HepG2 (cell line): ENCODE results near the gene SCAI. TPM values are rescaled to one million over a fixed set of nuclear protein-coding genes. Genes with fewer than 3 reads are reported as not detected.

Experiments used
- AGO2 ChIP-seq: fragments of 200-400 bp; formaldehyde crosslinking; optimal IDR thresholded peaks from 2 replicates; pipeline ENCODE3; 2017; ENCODE audit warnings: mild to moderate bottlenecking, low read depth, low read length, moderate library complexity
- ARNT2 ChIP-seq: sonication (generic); formaldehyde crosslinking; IDR thresholded peaks from 2 replicates; pipeline ENCODE4 v1.8.0; 2022; ENCODE audit warnings: mild to moderate bottlenecking, low read depth, missing genetic modification reagents, moderate library complexity
- HES4 ChIP-seq: sonication (generic); formaldehyde crosslinking; IDR thresholded peaks from 2 replicates; pipeline ENCODE4 v1.9.0; 2021; ENCODE audit warnings: mild to moderate bottlenecking, missing genetic modification reagents, borderline replicate concordance
- HNF1A ChIP-seq, 2 experiments: sonication (generic) in 1 of 2; formaldehyde crosslinking in 1 of 2; IDR thresholded peaks; 2 replicates each; pipeline versions ENCODE4 v1.4.0 to v1.6.1; 2016 to 2020; ENCODE audit warnings: borderline replicate concordance in 1 of 2, low read depth in 1 of 2, mild to moderate bottlenecking in 1 of 2, missing genetic modification reagents in 1 of 2
- LCORL ChIP-seq, 2 experiments: fragments of 450-650 bp in 1 of 2; sonication (generic) in 1 of 2; formaldehyde crosslinking in 1 of 2; IDR thresholded peaks; 2 replicates each; pipeline versions ENCODE4 v1.5.0 to v1.6.1; 2017 to 2020; ENCODE audit warnings: antibody characterized with exemption in 1 of 2, missing genetic modification reagents in 1 of 2
- MLXIP ChIP-seq: sonication (generic); formaldehyde crosslinking; IDR thresholded peaks from 2 replicates; pipeline ENCODE4 v1.9.0; 2021; ENCODE audit warnings: missing genetic modification reagents, borderline replicate concordance
- MZF1 ChIP-seq: sonication (generic); formaldehyde crosslinking; IDR thresholded peaks from 2 replicates; pipeline ENCODE4 v1.8.1; 2023; ENCODE audit warnings: mild to moderate bottlenecking, missing genetic modification reagents, borderline replicate concordance
- PRDM15 ChIP-seq: sonication (generic); formaldehyde crosslinking; IDR thresholded peaks from 2 replicates; pipeline ENCODE4 v1.4.0; 2020; ENCODE audit warnings: missing genetic modification reagents
- RFXANK ChIP-seq: IDR thresholded peaks from 2 replicates; pipeline ENCODE4 v1.6.1; 2016
- SRY ChIP-seq: sonication (generic); formaldehyde crosslinking; IDR thresholded peaks from 2 replicates; pipeline ENCODE4 v1.8.0; 2022; ENCODE audit warnings: mild to moderate bottlenecking, missing genetic modification reagents
- ZBTB7A ChIP-seq: sonication (generic); formaldehyde crosslinking; IDR thresholded peaks from 2 replicates; pipeline ENCODE4 v1.8.0; 2022; ENCODE audit warnings: mild to moderate bottlenecking, missing genetic modification reagents
- ZFP91 ChIP-seq: sonication (generic); formaldehyde crosslinking; IDR thresholded peaks from 2 replicates; pipeline ENCODE4 v1.9.0; 2022; ENCODE audit warnings: missing genetic modification reagents, mild to moderate bottlenecking, borderline replicate concordance
- ZNF331 ChIP-seq: sonication (generic); formaldehyde crosslinking; IDR thresholded peaks from 2 replicates; pipeline ENCODE4 v1.4.0; 2020; ENCODE audit warnings: missing genetic modification reagents
- ZNF496 ChIP-seq: sonication (generic); formaldehyde crosslinking; IDR thresholded peaks from 2 replicates; pipeline ENCODE4 v1.8.1; 2023; ENCODE audit warnings: mild to moderate bottlenecking, moderate library complexity, missing genetic modification reagents; ENCODE audit not compliant: insufficient replicate concordance
- polyA plus RNA-seq, 8 experiments: library from polyadenylated mRNA; depleted of rRNA in 3 of 8; stranded (reverse) in 7 of 8; unstranded in 1 of 8; fragments of >200 nt; fragmentation: Illumina TruSeq in 4 of 8; extraction: Trizol in 4 of 8; gene quantifications; 2 replicates each; pipeline versions ENCODE4 v1.2.1 to v1.2.3, GENCODE V29; 2011 to 2016; ENCODE audit warnings: low read depth in 4 of 8, missing spikeins in 1 of 8, mixed read lengths in 1 of 8; ENCODE audit not compliant: insufficient read depth in 1 of 8
- total RNA-seq, 5 experiments: library from RNA; depleted of rRNA; stranded (reverse); fragments of >200 nt; fragmentation: Illumina TruSeq; extraction: Trizol; gene quantifications; 2 replicates each; pipeline ENCODE4 v1.2.3, GENCODE V29; 2016; ENCODE audit warnings: low read depth in 1 of 5

SCAI gene
- total and polyA plus RNA-seq, 2 of the 13 experiments (the other 11 are each of a cell fraction or from before 2014, with no cell fraction given), result 4.4 to 8.4 TPM

- TF ChIP-seq MLXIP (CRISPR knock-in tag) (no peak), AGO2 (no peak), PRDM15 (CRISPR knock-in tag) (peak; percentile 94), MZF1 (CRISPR knock-in tag) (no peak), ZBTB7A (CRISPR knock-in tag) (no peak), ZFP91 (CRISPR knock-in tag) (no peak), ZNF496 (no peak), SRY (CRISPR knock-in tag) (no peak), RFXANK (CRISPR knock-in tag) (no peak), ZNF331 (CRISPR knock-in tag) (no peak), HES4 (CRISPR knock-in tag) (no peak), HNF1A (IDR thresholded peaks at IDR 0.05; ENCODE audit: low read depth) (no peak), HNF1A (CRISPR knock-in tag; IDR thresholded peaks at IDR 0.05; ENCODE audit: borderline replicate concordance) (no peak), LCORL (IDR thresholded peaks at IDR 0.05) (no peak), LCORL (CRISPR knock-in tag; IDR thresholded peaks at IDR 0.05) (0 out of 2 replicates have a peak, but pooled peaks have one; percentile 5), ARNT2 (no peak)
Measured at GRCh38 chr9:124941679-124942561, 201.4 kb downstream of the SCAI start (continued).
